Body of pancreas (tissue), 4 donors: Measurements from ENCODE around the gene C2CD4D.

Experiments
- POLR2A ChIP-seq, 3 donors: fragments of 450-650 bp; IDR thresholded peaks; one replicate each; pipeline ENCODE4 v1.6.1; 2016; ENCODE audit warnings: antibody characterized with exemption in 3 of 3, mild to moderate bottlenecking in 2 of 3
- TF ChIP-seq, protein P1 (sequence below), 7 experiments: fragments of 450-650 bp in 4 of 7; fragments of 200-600 bp in 3 of 7; sonication (generic) in 3 of 7; IDR thresholded peaks; one replicate each; pipeline ENCODE4 v1.5.1; 2016 to 2019; ENCODE audit warnings: antibody characterized with exemption in 7 of 7

DNA sequence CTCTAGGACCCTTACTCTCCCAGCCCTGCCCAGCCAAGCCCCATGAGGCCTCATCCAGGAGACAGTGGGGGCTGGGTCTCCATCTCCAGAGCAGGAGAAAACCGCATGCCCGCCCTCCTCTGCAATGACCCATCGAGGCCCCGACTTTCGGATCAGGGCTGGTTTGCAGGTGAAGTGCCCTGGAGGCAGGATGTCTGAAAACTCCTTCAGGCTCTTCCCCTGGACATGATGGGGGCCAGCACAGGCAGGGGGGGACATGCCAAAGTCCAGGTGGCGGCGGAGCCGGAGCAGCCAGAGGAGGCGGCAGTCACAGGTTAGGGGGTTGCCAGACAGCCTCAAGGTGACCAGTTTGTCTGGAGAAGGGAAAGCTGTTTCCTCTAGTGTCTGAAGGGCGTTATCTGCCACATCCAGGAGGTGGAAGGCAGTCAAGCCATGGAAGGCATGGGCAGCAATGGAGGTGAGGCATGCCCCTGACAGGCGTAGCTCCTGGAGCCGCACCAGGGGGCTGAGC lies 38.3 kb downstream of the C2CD4D start:
- TF ChIP-seq, protein P1, sequence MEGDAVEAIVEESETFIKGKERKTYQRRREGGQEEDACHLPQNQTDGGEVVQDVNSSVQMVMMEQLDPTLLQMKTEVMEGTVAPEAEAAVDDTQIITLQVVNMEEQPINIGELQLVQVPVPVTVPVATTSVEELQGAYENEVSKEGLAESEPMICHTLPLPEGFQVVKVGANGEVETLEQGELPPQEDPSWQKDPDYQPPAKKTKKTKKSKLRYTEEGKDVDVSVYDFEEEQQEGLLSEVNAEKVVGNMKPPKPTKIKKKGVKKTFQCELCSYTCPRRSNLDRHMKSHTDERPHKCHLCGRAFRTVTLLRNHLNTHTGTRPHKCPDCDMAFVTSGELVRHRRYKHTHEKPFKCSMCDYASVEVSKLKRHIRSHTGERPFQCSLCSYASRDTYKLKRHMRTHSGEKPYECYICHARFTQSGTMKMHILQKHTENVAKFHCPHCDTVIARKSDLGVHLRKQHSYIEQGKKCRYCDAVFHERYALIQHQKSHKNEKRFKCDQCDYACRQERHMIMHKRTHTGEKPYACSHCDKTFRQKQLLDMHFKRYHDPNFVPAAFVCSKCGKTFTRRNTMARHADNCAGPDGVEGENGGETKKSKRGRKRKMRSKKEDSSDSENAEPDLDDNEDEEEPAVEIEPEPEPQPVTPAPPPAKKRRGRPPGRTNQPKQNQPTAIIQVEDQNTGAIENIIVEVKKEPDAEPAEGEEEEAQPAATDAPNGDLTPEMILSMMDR (IDR thresholded peaks at IDR 0.05) = no peak
- TF ChIP-seq POLR2A (IDR thresholded peaks at IDR 0.05) = no peak
